A673 (cell line): ENCODE measurements around the gene KANSL1. TPM values are rescaled to one million over a fixed set of nuclear protein-coding genes. Genes with fewer than 3 reads are reported as not detected.

ENCODE experiments used
- BruUV-seq: library from RNA; stranded (reverse); fragments of 400-500 nt; replicated peaks from 2 replicates; lab custom pipeline; 2021; lab: Mats Ljungman, UMichigan
- CTCF ChIA-PET: fragments of 300-600 bp; sonication (Branson Sonifier 250); formaldehyde crosslinking; loops from one replicate; lab custom pipeline; 2022; ENCODE audit warnings: antibody characterized with exemption; lab: Charles Lee
- POLR2A ChIA-PET: fragments of 300-600 bp; sonication (Branson Sonifier 250); formaldehyde crosslinking; loops from one replicate; lab custom pipeline; 2022; ENCODE audit warnings: antibody characterized with exemption; ENCODE audit not compliant: low non-redundant PET; lab: Charles Lee
- DNase-seq: peaks from one replicate; pipeline ENCODE4 v3.0.0-alpha.2; 2015; ENCODE audit warnings: low spot score
- H3K27ac ChIP-seq: fragments of 200-600 bp; sonication (generic); 2 replicates; pipeline ENCODE4 v1.5.1; 2016; ENCODE audit warnings: mixed run types, low read depth, mild to moderate bottlenecking, mixed read lengths, antibody characterized with exemption, low read length; ENCODE audit not compliant: poor library complexity, severe bottlenecking
- H3K27me3 ChIP-seq: fragments of 200-600 bp; sonication (generic); replicated peaks from 2 replicates; pipeline ENCODE4 v1.6.1; 2017; ENCODE audit warnings: mixed run types, low read depth, mild to moderate bottlenecking, mixed read lengths, antibody characterized with exemption, low read length; ENCODE audit not compliant: insufficient read depth, poor library complexity
- H3K36me3 ChIP-seq: fragments of 200-600 bp; sonication (generic); 2 replicates; pipeline ENCODE4 v1.6.1; 2016; ENCODE audit warnings: mixed run types, mild to moderate bottlenecking, mixed read lengths, antibody characterized with exemption, low read length; ENCODE audit not compliant: insufficient read depth, poor library complexity, severe bottlenecking
- H3K4me1 ChIP-seq: fragments of 200-600 bp; sonication (generic); 2 replicates; pipeline ENCODE4 v1.6.1; 2017; ENCODE audit warnings: mixed run types, mild to moderate bottlenecking, mixed read lengths, antibody characterized with exemption, low read length; ENCODE audit not compliant: insufficient read depth, poor library complexity, severe bottlenecking
- H3K4me3 ChIP-seq: fragments of 200-600 bp; sonication (generic); 2 replicates; pipeline ENCODE4 v1.5.1; 2016; ENCODE audit warnings: low read depth, mixed run types, mild to moderate bottlenecking, mixed read lengths, low read length; ENCODE audit not compliant: poor library complexity, severe bottlenecking
- H3K9me3 ChIP-seq: fragments of 200-600 bp; sonication (generic); 2 replicates; pipeline ENCODE4 v1.6.1; 2016; ENCODE audit warnings: mixed run types, low read depth, mild to moderate bottlenecking, mixed read lengths, antibody characterized with exemption, low read length; ENCODE audit not compliant: poor library complexity, severe bottlenecking
- CTCF ChIP-seq: fragments of 300-800, 200-600 bp; sonication (generic); conservative IDR thresholded peaks from 2 replicates; pipeline ENCODE4 v1.5.1; 2017; ENCODE audit warnings: low read depth, mild to moderate bottlenecking, antibody characterized with exemption, low read length, moderate library complexity, mixed read lengths
- EZH2 ChIP-seq: fragments of 200-600 bp; sonication (generic); IDR thresholded peaks from 2 replicates; pipeline ENCODE4 v1.6.1; 2017; ENCODE audit warnings: borderline replicate concordance, low read depth, mild to moderate bottlenecking, mixed read lengths, antibody characterized with exemption, low read length; ENCODE audit not compliant: poor library complexity, severe bottlenecking
- intact Hi-C: fragments of 100-400 bp; cut with micrococcal nuclease; formaldehyde crosslinking; loops from one replicate; pipeline ENCODE4 v1.10.0; 2022; ENCODE audit not compliant: unreplicated experiment
- total RNA-seq: library from RNA; stranded (reverse); gene quantifications from 2 replicates; pipeline ENCODE4 v1.2.3, GENCODE V29; 2021

KANSL1 gene
- total RNA-seq, 1 experiment from 2014 or later, result 64.9 TPM

GRCh38 chr17:45998987-45999899 is 194.0 kb downstream of the KANSL1 start, which contains the start of gene STH:
Gene STH, plus strand, starts transcription at chr17:45999250. Its CDS starts 30 bp downstream, at chr17:45999280.
- Histone ChIP-seq H3K27ac (no peak within 1 kb of the TSS), H3K4me1 (no peaks in the 10 kb centered on the region), H3K4me3 (no peak within 1 kb of the TSS), H3K27me3 (no peaks in the 10 kb centered on the region), H3K36me3 (no peaks in the 10 kb centered on the region), H3K9me3 (no peaks in the 10 kb centered on the region)
- TF ChIP-seq CTCF (no peak), EZH2 (no peak)
- no peak for DNase-seq
- ChIA-PET POLR2A (no interaction called here), CTCF (no interaction called here)
- intact Hi-C loops, result no loop called here
- BruUV-seq, result no TSS peak

GRCh38 chr17:45997624-45998023 is 195.6 kb downstream of the KANSL1 start:
- Histone ChIP-seq H3K36me3 (no peaks in the 10 kb centered on the region), H3K4me1 (no peaks in the 10 kb centered on the region), H3K4me3 (no peak overlapping the region), H3K27me3 (no peaks in the 10 kb centered on the region), H3K27ac (no peak overlapping the region), H3K9me3 (no peaks in the 10 kb centered on the region)
- intact Hi-C loops, result no loop called here
- BruUV-seq, result no TSS peak
- TF ChIP-seq CTCF, result no peak
- no peak for TF ChIP-seq EZH2
- POLR2A ChIA-PET, result no interaction called here
- no peak for DNase-seq
- CTCF ChIA-PET, result interaction anchor here (0.6 kb wide), 1 partner anchor 605 kb away, joined by 4 read pairs; no protein-coding TSS in a partner anchor

- intact Hi-C loops, result no loop called here
Observed at GRCh38 chr17:45997166-45997565, 196.1 kb downstream of the KANSL1 start.

More at GRCh38 chr17:45997166-45997565, 196.1 kb downstream of the KANSL1 start:
- DNase-seq, result no peak
- Histone ChIP-seq H3K9me3 (no peaks in the 10 kb centered on the region), H3K4me3 (no peak overlapping the region), H3K27me3 (no peaks in the 10 kb centered on the region), H3K36me3 (no peaks in the 10 kb centered on the region), H3K27ac (no peak overlapping the region), H3K4me1 (no peaks in the 10 kb centered on the region)
- no TSS peak for BruUV-seq
- TF ChIP-seq CTCF, result no peak
- no peak for TF ChIP-seq EZH2
- ChIA-PET POLR2A (no interaction called here), CTCF (no interaction called here)
